ENCODE data around the gene TAOK2.

GRCh38 chr16:30030841-30031413 lies 57.3 kb downstream of the TAOK2 start, which contains the start of gene TLCD3B:
- TF ChIP-seq CTCF (IDR thresholded peaks at IDR 0.05; ENCODE audit: low read length) (no peak), EZH2 (IDR thresholded peaks at IDR 0.05; ENCODE audit: borderline replicate concordance, low read length) (no peak)

Measured in OCI-LY1 (cell line).